Stimulated activated CD4-positive, alpha-beta T cell treated with anti-CD3 and anti-CD28 coated beads, Interleukin-4, amount 100 ng/mL, for 24 hours (primary cell): ENCODE results near the gene TRIB2.

ENCODE experiments used
- DNase-seq: peaks from one replicate; pipeline ENCODE4 v3.0.0-alpha.2; 2020

The TRIB2 gene

GRCh38 chr2:12701786-12702167, 15.0 kb upstream of the TRIB2 start:
- DNase-seq, result no peak

GRCh38 chr2:12702168-12703121, 14.3 kb upstream of the TRIB2 start:
- peak; percentile 48 for DNase-seq

- DNase-seq, result no peak
Measured at GRCh38 chr2:12704378-12704777, 12.4 kb upstream of the TRIB2 start.

GRCh38 chr2:12705230-12705629, 11.5 kb upstream of the TRIB2 start:
- no peak for DNase-seq

GRCh38 chr2:12705742-12706141, 11.0 kb upstream of the TRIB2 start:
- no peak for DNase-seq

- DNase-seq, result no peak
Measured at GRCh38 chr2:12708508-12709206, 8.1 kb upstream of the TRIB2 start.

GRCh38 chr2:12709207-12709522, 7.6 kb upstream of the TRIB2 start:
- no peak for DNase-seq

GRCh38 chr2:12710301-12710700, 6.4 kb upstream of the TRIB2 start:
- no peak for DNase-seq

- DNase-seq, result no peak
Measured at GRCh38 chr2:12711339-12711738, 5.4 kb upstream of the TRIB2 start.

GRCh38 chr2:12712881-12713280, 3.9 kb upstream of the TRIB2 start:
- DNase-seq, result no peak

GRCh38 chr2:12714391-12715221, 2.1 kb upstream of the TRIB2 start:
- DNase-seq, result no peak

- DNase-seq, result no peak
Measured at GRCh38 chr2:12715258-12716031, 1.3 kb upstream of the TRIB2 start.

GRCh38 chr2:12716032-12716281, 779 bp upstream of the TRIB2 start:
- peak; percentile 84 for DNase-seq

- DNase-seq, result peak; percentile 50
Measured at GRCh38 chr2:12717191-12718014, 667 bp downstream of the TRIB2 start.

GRCh38 chr2:12718015-12718671, 1.4 kb downstream of the TRIB2 start:
- DNase-seq, result peak; percentile 40

- peak; percentile 33 for DNase-seq
Measured at GRCh38 chr2:12718711-12719399, 2.1 kb downstream of the TRIB2 start.

- DNase-seq, result no peak
Measured at GRCh38 chr2:12719400-12720277, 2.9 kb downstream of the TRIB2 start.

GRCh38 chr2:12720278-12720620, 3.5 kb downstream of the TRIB2 start:
- no peak for DNase-seq

GRCh38 chr2:12720754-12721378, 4.1 kb downstream of the TRIB2 start:
- no peak for DNase-seq
